HCEC 1CT (cell line): ENCODE results near the gene LY6G5C.
A peak's percentile ranks its signal among the peaks of the same experiment; 100 is the strongest.

ENCODE experiments used
- DNase-seq: peaks from one replicate; pipeline ENCODE4 v3.0.0-alpha.2; 2017

The LY6G5C gene

DNA sequence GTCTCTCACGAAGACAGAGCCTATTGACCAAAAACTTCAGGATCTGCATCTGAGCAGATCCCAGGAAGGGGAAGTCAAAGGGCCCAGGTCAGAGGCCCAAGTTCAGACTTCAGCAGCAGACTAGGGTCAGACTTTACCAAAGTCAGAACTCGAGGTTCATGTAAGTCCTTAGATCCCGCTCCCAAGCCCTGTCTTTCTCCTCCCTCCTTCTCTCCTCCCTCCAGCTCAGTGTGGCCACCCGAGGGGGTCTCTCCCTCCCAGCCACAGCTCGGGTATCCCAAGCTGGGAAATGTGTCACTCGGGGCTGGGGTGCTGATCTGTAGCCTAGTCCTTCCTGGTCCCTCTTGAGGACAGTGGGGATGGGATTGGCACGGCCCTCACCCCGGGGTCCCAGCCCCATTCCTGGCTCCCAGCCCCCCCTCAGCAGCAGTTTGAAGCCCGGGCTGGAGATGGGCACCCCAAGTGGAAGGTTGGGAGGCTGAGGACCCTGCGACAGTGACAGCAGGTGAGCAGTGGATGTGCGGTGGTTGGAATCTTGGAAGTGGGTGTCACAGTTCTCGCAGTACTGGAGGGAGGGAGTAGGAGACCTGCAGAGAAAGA, 18.6 kb downstream of the LY6G5C start:
- no peak for DNase-seq

DNA sequence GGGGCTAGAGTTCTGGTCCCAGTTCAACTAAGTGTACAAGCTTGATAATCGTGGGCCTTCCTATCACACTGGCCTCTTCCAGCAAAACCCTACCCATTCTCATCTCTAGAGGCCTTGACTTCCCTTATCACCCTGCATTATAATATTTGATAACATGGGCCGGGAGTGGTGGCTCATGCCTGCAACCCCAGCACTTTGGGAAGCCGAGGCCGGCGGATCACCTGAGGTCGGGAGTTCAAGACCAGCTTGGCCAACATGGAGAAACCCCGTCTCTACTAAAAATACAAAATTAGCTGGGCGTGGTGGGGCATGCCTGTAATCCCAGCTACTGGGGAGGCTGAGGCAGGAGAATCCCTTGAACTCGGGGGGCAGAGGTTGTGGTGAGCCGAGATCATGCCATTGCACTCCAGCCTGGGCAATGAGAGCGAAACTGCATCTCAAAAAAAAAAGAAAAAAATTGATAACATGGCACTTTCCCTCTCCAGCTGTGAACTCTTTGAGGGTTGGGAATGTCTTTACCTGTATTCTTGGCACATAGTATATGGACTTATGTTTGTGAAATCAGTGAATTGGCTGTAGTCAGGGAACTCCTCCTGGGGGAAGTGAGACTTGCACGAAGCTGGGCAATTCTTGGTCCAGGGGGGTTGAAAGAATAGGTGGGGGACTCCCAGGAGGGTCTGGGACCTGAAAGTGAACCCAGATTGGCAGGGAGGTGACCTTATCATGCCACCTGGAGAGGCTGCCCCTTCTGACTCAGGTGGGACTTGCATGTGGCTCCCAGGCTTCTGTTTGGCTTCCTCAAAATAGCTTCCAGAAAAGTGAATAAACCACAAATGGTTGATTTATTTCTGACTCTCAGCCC, 19.4 kb downstream of the LY6G5C start:
- no peak for DNase-seq

DNA sequence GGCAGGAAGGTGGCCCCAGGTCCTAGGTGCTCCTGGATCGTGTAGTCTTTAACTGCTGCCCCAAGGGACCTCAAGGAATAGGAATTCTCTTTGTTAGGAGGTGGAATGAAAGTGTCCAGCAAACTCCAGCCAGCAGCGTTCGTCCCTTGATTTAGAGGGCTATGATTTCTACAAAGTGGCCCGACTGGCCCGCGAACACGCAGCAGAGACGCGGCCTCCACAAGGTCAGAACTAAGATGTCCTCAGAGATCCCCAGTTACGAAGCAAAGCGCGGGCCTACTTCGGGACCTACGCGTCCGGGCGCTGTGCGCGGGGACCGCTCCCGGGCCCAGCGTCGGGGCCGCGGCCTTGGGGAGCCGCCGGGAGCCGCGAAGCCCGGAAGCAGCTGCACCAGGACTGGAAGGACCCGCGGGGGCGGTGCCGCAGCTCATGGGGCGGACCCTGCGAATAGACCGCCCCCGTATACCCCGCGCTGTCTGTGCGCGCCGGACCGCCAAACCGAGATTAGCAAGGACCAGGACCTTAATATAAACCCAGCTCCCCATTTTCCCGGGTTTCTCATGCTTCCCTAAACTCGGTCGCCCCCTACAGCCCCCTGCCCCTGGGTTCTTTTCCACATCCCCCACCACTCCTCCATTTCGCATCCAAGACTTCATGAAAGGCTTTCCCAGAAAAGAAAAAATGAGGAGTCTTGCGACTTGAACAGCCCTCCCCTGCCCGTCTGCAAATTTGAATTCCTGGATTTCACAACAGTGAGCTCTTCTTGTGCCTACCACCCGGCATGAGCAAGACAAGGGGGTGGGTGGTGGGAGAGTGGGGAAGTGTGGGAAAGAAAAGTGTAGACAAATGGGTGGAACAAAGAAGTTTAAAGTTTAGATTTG, 20.2 kb downstream of the LY6G5C start, which contains the start of gene C6orf47:
Gene C6orf47, minus strand, starts transcription at position 398 of the 881 bp plus-strand sequence. CDS start 831 bp downstream, outside the sequence.
- peak; percentile 85 for DNase-seq

DNA sequence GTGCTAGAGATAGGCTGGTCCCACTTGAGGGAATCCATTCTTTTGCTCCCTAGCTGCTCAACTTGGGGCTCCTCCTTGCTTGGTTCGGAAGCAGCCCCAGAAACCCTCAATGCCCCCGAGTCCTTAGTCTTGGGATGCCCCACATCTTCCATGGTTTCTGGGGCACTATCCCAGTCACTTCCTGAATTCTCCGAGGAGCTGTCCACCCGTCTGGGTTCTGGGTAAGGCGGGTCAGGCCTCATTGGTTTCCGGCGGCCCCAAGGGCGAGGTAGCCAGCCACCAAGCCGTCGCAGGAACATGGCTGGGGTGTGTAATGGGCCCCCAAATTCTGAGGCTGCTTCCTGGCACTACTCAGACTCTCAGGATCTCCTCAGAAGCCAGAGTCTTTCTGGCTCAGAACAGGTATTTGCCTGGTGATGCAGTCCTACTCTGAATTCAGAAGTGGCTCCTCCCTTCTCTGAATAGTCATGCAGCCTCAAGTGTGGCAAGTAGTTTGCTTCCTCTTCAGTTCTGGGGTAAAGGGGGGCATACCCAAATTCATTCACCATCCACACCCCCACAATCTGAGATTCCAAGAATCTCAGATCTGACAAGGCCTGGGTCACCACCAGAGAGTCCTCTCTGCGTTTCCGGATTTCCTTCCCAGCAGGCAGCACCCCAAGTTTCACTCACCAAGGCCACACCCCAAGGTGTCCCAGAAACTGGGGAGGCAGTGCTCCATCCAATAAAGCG, 21.1 kb downstream of the LY6G5C start:
- peak; percentile 47 for DNase-seq

DNA sequence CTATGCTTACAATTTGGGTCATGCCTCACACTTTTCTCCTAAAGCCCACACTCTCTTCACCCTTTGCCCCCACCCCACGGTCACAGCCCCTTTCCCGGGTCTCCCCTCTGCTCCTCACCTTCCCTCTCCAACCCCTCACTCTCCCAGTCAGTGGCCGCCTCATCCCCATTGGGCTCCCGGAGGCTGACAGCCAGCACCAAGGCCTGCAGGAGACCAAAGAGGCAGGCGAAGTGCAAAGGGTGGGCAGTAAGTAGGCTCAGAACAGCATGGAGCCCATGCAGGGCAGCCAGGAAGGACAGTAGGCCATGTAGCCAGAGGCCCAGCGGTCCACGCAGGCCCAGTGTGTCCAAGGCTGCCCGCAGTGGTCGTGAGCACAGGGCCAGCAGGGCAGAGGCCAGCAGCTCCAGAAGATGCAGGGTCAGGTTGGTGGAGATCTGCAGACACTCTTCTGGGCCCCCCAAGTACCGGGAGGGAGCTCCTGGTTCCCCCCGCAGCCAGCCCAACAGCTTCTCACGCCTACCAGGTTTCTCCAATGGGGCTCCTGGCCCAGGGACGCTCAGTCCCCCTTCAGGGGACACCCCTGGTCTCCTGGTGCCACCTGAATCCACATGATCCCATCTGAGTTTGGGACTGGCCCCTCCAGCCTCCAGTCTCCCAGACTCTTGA, 21.8 kb downstream of the LY6G5C start:
- no peak for DNase-seq

DNA sequence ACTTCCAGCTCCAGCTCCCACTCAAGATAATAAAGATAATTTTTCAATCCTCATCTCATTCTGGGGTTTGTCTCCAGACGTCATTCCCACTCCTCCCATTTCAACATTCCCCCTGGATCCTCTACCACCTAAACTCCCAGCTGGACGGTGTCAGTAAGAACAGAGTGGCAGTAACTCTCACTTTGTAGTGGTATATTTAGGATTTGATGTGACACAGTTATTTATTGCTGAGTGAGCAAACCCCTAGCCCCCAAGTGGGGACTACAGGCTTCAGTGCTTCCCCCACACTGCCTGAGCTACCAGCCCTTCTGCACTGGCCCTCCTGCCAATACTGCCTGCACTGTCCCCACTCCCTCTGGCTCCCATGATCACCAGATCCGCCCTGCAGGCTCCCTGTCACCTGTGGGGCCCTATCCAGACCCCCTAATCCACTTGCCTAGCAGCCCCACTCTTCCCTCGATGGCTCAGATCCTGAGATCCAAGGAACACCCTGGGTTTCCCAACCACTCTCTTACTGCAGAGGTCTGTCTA, 22.6 kb downstream of the LY6G5C start:
- DNase-seq = no peak

DNA sequence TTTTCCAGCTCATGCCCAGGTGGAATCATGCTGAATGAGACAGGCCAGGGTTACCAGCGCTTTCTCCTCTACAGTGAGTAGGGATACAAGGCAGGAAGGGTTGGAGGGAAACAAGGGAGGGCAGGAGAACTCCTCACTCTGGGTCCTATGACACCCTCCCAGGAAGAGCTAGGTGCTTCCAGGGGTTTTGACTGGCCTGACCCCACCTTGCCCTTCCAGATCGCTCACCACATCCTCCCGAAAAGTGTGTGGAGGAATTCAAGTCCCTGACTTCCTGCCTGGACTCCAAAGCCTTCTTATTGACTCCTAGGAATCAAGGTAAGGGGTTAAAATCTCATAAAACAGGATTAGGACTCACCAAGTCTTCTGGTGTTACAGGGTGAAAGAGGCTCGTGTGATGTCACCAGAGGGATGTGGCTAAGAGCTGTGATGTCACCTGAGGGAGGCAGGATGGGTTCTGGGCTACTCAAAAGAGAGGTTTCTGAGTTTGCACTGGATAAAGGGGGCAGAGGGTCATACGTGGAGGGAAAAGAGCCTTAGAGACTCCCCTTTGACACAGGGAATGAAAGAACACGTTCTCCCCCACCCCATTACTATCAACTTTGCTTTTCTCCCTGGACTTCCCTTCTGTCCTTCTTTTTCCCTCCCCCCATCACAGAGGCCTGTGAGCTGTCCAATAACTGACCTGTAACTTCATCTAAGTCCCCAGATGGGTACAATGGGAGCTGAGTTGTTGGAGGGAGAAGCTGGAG, 23.3 kb downstream of the LY6G5C start:
- no peak for DNase-seq

DNA sequence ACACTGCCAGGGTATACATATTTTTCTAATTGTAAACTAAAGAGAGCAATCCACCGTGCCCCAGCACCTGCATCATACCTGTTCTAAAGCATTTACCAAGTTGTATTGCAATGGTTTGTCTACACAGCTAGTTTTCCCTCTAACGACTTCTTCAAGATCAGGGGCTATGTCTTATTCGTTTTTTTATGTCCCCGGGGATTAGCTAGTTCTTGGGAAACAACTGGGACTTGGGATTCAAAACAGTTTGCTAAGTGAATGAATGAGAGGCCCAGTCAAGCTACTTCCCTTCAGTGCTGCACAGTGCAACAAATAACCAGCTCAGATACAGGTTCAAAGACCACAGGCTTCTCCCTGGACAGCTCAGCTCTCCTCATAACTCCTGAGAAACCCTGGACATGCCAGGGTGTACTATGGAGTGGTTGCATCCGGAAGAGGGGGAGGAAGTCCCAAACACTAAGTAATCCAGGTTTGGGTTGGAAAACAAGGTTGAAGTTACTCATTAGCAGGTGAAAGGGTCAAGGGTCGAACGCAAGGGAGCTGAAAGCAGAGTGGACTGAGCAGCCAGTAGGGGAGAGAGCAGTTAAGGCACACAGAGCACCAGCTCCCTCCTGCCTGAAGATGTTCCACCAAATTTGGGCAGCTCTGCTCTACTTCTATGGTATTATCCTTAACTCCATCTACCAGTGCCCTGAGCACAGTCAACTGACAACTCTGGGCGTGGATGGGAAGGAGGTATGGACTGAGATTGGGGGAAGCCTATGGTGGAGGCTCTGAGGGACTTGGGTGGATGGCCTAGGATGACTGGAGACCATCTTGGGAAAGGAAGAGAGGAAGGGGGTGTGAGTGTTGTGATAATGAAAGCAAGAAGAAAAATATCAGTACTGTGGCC, 25.3 kb downstream of the LY6G5C start, which contains the start of gene APOM:
Gene APOM, plus strand, starts transcription at position 546 of the 889 bp plus-strand sequence. Its CDS starts 73 bp downstream, at position 619.
- DNase-seq = no peak

DNA sequence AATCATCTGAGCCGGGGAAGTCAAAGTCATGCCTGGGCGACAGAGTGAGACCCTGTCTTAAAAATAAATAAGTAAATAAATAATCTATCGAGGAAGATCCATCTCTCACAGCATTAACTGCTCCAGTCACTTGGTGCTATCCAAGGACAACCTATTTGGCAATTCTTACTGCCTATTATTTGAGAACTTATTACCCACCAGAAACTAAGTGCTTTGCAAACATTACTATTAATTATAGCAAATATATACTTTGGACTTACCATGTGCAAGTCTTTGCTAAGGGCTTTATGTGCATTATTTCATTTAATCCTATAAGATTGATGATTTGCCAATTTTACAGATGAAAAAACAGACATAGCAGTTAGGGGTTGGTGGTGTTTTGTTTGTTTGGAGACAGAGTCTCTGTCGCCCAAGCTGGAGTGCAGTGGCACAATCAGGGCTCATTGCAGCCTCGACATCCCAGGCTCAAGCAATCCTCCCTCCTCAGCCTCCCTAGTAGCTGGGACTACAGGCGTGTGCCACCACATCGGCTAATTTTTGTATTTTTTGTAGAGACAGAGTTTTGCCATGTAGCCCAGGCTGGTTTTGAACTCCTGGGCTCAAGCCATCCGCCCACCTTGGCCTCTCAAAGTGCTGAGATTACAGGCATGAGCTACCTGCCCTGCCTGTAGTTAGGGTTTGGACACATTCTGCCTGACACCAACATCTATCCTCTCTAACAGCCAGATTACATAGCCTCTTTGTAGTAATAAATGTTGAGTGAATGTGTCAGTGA, 26.1 kb downstream of the LY6G5C start:
- no peak for DNase-seq

DNA sequence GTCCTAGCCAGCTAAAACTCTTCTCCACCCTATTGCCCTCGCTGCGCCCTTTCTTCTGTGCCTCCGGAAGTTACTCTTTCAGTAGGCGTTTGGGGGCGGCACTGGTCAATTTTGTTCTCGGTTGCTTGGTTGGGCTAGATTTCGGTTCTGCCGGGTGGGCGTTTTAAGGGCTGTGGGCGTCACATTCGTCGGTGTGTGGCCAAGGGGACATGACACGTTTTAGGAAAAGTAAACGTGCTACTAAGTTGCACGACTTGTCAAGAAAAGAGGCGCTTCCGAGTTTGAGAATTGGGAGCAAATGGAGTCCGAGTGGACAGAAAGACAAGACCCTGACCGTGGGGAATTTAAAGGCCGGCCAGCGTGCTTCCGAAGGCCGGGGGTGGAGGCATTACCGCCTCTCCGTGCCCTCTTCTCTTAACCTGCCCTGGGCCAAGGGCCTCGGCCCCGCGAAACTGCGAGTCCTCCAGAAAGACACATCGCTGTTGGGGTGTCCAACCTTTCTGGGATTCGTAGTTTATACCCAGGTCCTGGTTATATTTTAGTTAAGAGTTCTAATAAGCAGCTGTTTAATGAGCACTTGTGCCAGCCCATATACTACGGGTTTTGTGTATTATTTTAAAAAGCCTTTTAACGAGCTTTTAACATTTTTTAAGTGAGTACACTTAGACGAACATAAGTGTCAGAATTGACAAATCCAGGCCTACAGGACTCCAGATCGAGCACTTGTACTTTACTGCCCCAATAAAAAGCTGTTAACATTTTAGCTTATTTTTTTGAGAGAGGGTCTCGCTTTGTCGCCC, 27.7 kb downstream of the LY6G5C start:
- peak; percentile 87 for DNase-seq

DNA sequence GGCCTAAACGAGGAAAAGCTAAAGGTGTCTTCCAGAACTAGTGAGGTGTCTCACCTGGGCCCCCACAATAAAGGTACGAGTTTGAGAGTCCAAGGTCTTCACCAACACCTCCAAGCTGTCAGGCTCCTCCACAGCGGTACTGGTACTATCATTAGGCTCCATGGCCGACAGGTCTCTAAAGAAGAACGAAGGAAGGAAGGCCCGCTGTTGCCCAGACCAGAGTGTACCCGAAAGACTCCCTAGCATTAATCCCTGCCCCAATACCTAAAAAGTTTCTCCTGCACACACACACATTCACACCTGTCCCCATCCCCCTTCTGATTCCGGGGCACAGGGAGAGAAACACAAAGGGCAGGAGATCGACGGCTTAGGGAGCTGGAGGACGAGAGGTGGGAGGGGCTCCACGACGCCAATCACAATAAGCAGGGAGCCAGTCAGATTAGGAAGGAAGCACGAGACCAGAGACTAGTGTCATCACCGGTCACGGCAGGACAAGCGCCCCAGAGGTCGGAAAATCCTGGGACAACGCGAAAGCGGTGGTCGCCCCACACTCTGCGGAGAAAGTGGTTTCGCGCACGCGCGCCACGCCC, 29.2 kb downstream of the LY6G5C start:
- peak; percentile 77 for DNase-seq

DNA sequence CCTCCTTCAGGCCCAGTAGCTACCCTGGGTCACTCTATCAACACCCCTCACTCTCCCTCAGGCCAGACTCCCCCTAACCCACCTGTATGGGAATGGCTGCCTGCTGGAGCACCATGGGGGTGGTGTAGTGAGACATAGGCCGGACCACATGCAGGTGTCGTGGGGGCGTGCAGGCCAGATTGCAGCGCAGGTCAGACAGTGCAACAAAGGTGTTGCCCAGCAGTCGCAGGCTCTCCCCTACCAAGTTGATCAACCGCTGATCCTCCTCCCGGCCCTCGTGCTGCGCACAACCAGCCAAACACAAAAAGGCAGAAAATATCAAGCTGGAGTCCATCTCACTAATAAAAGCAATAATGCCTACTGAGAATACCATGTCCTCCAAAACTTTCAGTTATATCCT, 35.5 kb downstream of the LY6G5C start:
- no peak for DNase-seq

DNA sequence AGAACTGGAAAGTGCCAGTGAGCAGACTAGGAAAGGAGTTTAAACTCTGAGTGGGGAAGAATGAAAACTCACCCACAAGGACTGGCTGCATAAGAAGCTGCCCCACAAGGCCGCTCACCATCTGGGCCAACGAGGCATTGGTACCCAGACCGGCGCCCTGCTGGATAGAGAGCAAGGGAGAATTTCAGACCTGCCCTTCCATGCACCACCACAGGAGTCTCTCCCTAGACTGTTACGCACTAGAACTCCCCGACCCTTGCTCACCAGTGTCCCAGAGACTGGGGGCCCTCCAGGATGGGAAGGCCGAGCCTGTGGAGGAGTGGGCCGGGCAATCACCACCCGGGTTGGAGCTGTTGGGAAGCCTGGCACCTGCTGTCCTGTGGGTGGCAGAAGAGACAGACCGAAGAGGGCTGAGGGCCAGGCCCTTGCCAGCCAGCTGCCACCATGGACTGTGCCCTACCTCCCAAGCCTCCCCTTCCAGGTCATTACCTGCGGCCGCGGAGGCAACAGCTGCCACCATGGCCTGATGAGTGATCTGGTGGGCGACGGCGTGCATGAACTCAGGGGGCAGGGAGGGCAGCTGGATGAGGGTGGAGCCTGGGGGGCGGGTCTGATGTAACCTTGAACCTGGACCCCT, 36.9 kb downstream of the LY6G5C start:
- DNase-seq = peak; percentile 0

DNA sequence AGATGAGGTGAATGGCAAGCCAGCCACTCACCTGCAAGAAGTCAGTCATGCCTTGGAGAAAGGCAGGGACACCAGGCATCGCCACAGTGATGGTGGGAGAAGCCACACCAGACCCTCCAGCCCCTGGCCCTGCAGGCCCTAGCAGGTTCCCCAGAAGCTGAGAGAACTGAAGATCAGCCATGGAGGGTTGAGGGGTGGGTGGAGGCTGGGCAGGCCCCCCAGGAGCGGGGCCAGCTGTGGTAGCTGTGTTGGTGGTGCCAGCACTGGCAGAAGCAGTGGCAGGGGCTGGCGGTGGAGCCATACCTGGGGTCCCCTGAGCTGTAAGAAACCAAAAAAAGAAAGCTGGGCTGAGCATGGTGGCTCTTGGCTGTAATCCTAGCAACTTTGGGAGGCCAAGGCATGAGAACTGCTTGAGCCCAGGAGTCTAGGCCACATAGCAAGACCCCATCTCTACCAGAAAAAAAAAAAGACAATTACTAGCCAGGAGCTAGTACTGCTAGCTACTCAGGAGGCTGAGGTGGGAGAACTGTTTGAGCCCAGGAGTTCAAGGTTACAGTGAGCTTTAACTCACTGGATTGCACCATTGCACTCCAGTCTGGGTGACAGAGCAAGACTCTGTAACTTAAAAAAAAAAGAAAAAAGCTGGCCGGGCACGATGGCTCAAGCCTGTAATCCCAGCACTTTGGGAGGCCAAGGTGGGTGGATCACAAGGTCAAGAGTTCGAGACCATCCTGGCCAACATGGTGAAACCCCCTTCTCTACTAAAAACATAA, 37.9 kb downstream of the LY6G5C start:
- DNase-seq = no peak

DNA sequence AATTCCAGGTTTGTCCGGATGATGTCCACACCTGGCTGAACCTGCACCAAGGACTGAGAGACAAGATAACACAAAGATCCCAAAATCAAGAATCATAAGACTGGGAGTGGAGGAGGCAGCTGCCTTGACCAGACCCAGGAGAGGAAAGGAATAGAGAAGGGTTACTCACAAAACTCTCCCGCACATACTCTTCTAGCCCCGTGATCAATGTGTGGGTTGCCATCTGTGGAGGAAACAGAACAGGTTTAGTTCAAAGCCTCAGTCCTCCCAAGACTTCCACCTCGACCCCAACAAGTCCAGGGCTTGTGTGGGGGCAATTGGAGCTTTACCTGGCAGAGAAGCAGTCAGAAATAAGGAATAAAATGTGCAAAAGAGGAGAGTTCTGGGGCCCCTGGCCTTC, 39.5 kb downstream of the LY6G5C start:
- DNase-seq = no peak

DNA sequence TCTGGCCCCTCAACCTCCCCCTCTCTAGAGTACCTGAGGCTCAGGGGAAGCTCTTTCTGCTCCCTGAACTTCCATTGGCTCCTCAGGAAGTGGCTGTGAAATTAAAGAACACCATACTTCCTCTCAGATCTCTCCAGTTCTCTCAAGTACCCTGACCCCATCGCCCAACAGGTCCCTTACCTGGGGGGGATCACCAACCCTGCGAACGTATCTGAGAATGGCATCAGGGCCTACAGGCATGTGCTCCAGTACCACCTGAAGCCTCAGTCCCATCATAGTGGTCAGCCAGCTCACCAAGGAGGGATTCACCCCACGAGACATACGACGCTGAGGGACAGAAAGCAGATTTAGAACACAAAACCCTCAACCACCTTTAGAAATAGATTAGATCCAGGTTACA, 40.3 kb downstream of the LY6G5C start:
- no peak for DNase-seq
